Measurements from ENCODE around the gene ZSWIM9. TPM values are rescaled to one million over a fixed set of nuclear protein-coding genes. Genes with fewer than 3 reads are reported as not detected.

ZSWIM9 gene
- total RNA-seq, 1 experiment from 2014 or later = 17.4 TPM

- CTCF ChIA-PET = interaction anchor here (0.6 to 1.3 kb wide), 11 partner anchors 9 to 188 kb away, joined by 3 to 6 read pairs (median 4); partner anchors contain the start of genes CARD8, KDELR1 and PLA2G4C
- Mint-ChIP-seq H3K27me3 (ENCODE audit: unreplicated experiment) (no peaks in the 10 kb centered on the region), H3K36me3 (ENCODE audit: insufficient read depth, unreplicated experiment) (no peaks in the 10 kb centered on the region), H3K4me1 (ENCODE audit: low read depth, unreplicated experiment) (no peaks in the 10 kb centered on the region), H3K27ac (ENCODE audit: unreplicated experiment) (no peak overlapping the region), H3K9me3 (ENCODE audit: low read depth, unreplicated experiment) (no peaks in the 10 kb centered on the region), H3K4me3 (ENCODE audit: low read depth, unreplicated experiment) (no peak overlapping the region)
- DNase-seq = no peak
- intact Hi-C loops (cut with micrococcal nuclease; ENCODE audit: unreplicated experiment) = loop anchor here (5.0 kb wide), 1 partner anchor 54 kb away; the partner anchor contains the start of gene CARD8
- TSS peak; percentile 91 for BruUV-seq (replicated peaks)
- TF ChIP-seq CTCF (IDR thresholded peaks at IDR 0.05; ENCODE audit: unreplicated experiment) = no peak
Measured at GRCh38 chr19:48203222-48203793, 32.8 kb downstream of the ZSWIM9 start.

- Mint-ChIP-seq H3K27me3 (ENCODE audit: unreplicated experiment) (no peaks in the 10 kb centered on the region), H3K36me3 (ENCODE audit: insufficient read depth, unreplicated experiment) (no peaks in the 10 kb centered on the region), H3K27ac (ENCODE audit: unreplicated experiment) (no peak overlapping the region), H3K9me3 (ENCODE audit: low read depth, unreplicated experiment) (no peaks in the 10 kb centered on the region), H3K4me1 (ENCODE audit: low read depth, unreplicated experiment) (no peaks in the 10 kb centered on the region), H3K4me3 (ENCODE audit: low read depth, unreplicated experiment) (no peak overlapping the region)
- DNase-seq = peak; percentile 97
- CTCF ChIA-PET = interaction anchor here (0.6 to 1.3 kb wide), 11 partner anchors 8 to 187 kb away, joined by 3 to 6 read pairs (median 4); partner anchors contain the start of genes CARD8, KDELR1 and PLA2G4C
- no peak for TF ChIP-seq CTCF (IDR thresholded peaks at IDR 0.05; ENCODE audit: unreplicated experiment)
- no TSS peak for BruUV-seq (replicated peaks)
- intact Hi-C loops (cut with micrococcal nuclease; ENCODE audit: unreplicated experiment) = loop anchor here (5.0 kb wide), 1 partner anchor 53 kb away; the partner anchor contains the start of gene CARD8
Measured at GRCh38 chr19:48203794-48204628, 33.5 kb downstream of the ZSWIM9 start.

GRCh38 chr19:48206397-48207093, 36.1 kb downstream of the ZSWIM9 start:
- H3K4me3 Mint-ChIP-seq (ENCODE audit: low read depth, unreplicated experiment) = no peak overlapping the region
- H3K9me3 Mint-ChIP-seq (ENCODE audit: low read depth, unreplicated experiment) = no peaks in the 10 kb centered on the region
- no peaks in the 10 kb centered on the region for H3K27me3 Mint-ChIP-seq (ENCODE audit: unreplicated experiment)
- no peak overlapping the region for H3K27ac Mint-ChIP-seq (ENCODE audit: unreplicated experiment)
- CTCF ChIA-PET = no interaction called here
- no peaks in the 10 kb centered on the region for H3K4me1 Mint-ChIP-seq (ENCODE audit: low read depth, unreplicated experiment)
- intact Hi-C loops (cut with micrococcal nuclease; ENCODE audit: unreplicated experiment) = no loop called here
- TF ChIP-seq CTCF (IDR thresholded peaks at IDR 0.05; ENCODE audit: unreplicated experiment) = no peak
- no peak for DNase-seq
- BruUV-seq (replicated peaks) = no TSS peak
- no peaks in the 10 kb centered on the region for H3K36me3 Mint-ChIP-seq (ENCODE audit: insufficient read depth, unreplicated experiment)

- no peak for TF ChIP-seq CTCF (IDR thresholded peaks at IDR 0.05; ENCODE audit: unreplicated experiment)
- no peak for DNase-seq
- no peak overlapping the region for H3K4me3 Mint-ChIP-seq (ENCODE audit: low read depth, unreplicated experiment)
- BruUV-seq (replicated peaks) = no TSS peak
- H3K27me3 Mint-ChIP-seq (ENCODE audit: unreplicated experiment) = no peaks in the 10 kb centered on the region
- intact Hi-C loops (cut with micrococcal nuclease; ENCODE audit: unreplicated experiment) = no loop called here
- CTCF ChIA-PET = interaction anchor here (1.6 kb wide), 1 partner anchor 19 kb away, joined by 4 read pairs; no protein-coding TSS in a partner anchor
- no peaks in the 10 kb centered on the region for H3K9me3 Mint-ChIP-seq (ENCODE audit: low read depth, unreplicated experiment)
- no peaks in the 10 kb centered on the region for H3K4me1 Mint-ChIP-seq (ENCODE audit: low read depth, unreplicated experiment)
- no peak overlapping the region for H3K27ac Mint-ChIP-seq (ENCODE audit: unreplicated experiment)
- H3K36me3 Mint-ChIP-seq (ENCODE audit: insufficient read depth, unreplicated experiment) = no peaks in the 10 kb centered on the region
Measured at GRCh38 chr19:48210005-48210404, 39.5 kb downstream of the ZSWIM9 start.

Data from Calu3 (cell line).